Measurements from ENCODE around the gene NOD2. TPM values are rescaled to one million over a fixed set of nuclear protein-coding genes. Genes with fewer than 3 reads are reported as not detected.

NOD2 gene
- total RNA-seq, 1 experiment from 2014 or later, result 0.70 TPM

- H3K36me3 ChIP-seq (ENCODE audit: low read depth), result no peaks in the 10 kb centered on the region
- intact Hi-C loops (cut with micrococcal nuclease; ENCODE audit: unreplicated experiment), result no loop called here
- no peaks in the 10 kb centered on the region; the same call in 1 of the 2 replicates for H3K9me3 ChIP-seq (ENCODE audit: insufficient read depth, low read depth)
- H3K79me2 ChIP-seq (ENCODE audit: low read depth), result no peaks in the 10 kb centered on the region
- no peak overlapping the region for H3K27ac ChIP-seq
- no peak overlapping the region for H3K4me2 ChIP-seq
- no peak overlapping the region for H3K4me3 ChIP-seq
- no peaks in the 10 kb centered on the region for H4K20me1 ChIP-seq (ENCODE audit: insufficient read depth)
- TF ChIP-seq CTCF (conservative IDR thresholded peaks at IDR 0.05), result no peak
- TF ChIP-seq EZH2 (IDR thresholded peaks at IDR 0.05; ENCODE audit: low read depth), result no peak
- H3K27me3 ChIP-seq (ENCODE audit: insufficient read depth, low read depth), result no peaks in the 10 kb centered on the region
- ChIA-PET POLR2A (ENCODE audit: unreplicated experiment) (no interaction called here), CTCF (no interaction called here)
- H3K4me1 ChIP-seq (replicated peaks; ENCODE audit: insufficient read depth), result no peaks in the 10 kb centered on the region
- no peak for DNase-seq
- no peak overlapping the region for H2AFZ ChIP-seq
- no peaks in the 10 kb centered on the region for H3F3A ChIP-seq (ENCODE audit: insufficient read depth, low read depth)
- no peaks in the 10 kb centered on the region for H3K9me2 ChIP-seq (ENCODE audit: insufficient read depth)
- BruUV-seq (replicated peaks), result no TSS peak
These were observed 69.8 kb downstream of the NOD2 start for GRCh38 chr16:50763211-50763610.

GRCh38 chr16:50765260-50765659, 71.9 kb downstream of the NOD2 start:
- Histone ChIP-seq H4K20me1 (ENCODE audit: insufficient read depth) (no peaks in the 10 kb centered on the region), H3K27ac (no peak overlapping the region), H3K4me3 (no peak overlapping the region), H3K36me3 (ENCODE audit: low read depth) (no peaks in the 10 kb centered on the region), H3K9me3 (ENCODE audit: insufficient read depth, low read depth) (no peaks in the 10 kb centered on the region; the same call in 1 of the 2 replicates), H3K9me2 (ENCODE audit: insufficient read depth) (no peaks in the 10 kb centered on the region), H3K4me2 (no peak overlapping the region), H3K79me2 (ENCODE audit: low read depth) (no peaks in the 10 kb centered on the region), H3F3A (ENCODE audit: insufficient read depth, low read depth) (no peaks in the 10 kb centered on the region), H3K4me1 (replicated peaks; ENCODE audit: insufficient read depth) (no peaks in the 10 kb centered on the region), H2AFZ (no peak overlapping the region), H3K27me3 (ENCODE audit: insufficient read depth, low read depth) (no peaks in the 10 kb centered on the region)
- intact Hi-C loops (cut with micrococcal nuclease; ENCODE audit: unreplicated experiment), result no loop called here
- TF ChIP-seq CTCF (conservative IDR thresholded peaks at IDR 0.05), result no peak
- no peak for TF ChIP-seq EZH2 (IDR thresholded peaks at IDR 0.05; ENCODE audit: low read depth)
- CTCF ChIA-PET, result no interaction called here
- BruUV-seq (replicated peaks), result no TSS peak
- DNase-seq, result no peak
- POLR2A ChIA-PET (ENCODE audit: unreplicated experiment), result no interaction called here

- Histone ChIP-seq H3K79me2 (ENCODE audit: low read depth) (no peaks in the 10 kb centered on the region), H4K20me1 (ENCODE audit: insufficient read depth) (no peaks in the 10 kb centered on the region), H3K27me3 (ENCODE audit: insufficient read depth, low read depth) (no peaks in the 10 kb centered on the region), H3K36me3 (ENCODE audit: low read depth) (no peaks in the 10 kb centered on the region), H3K9me3 (ENCODE audit: insufficient read depth, low read depth) (no peaks in the 10 kb centered on the region; the same call in 1 of the 2 replicates), H3K9me2 (ENCODE audit: insufficient read depth) (no peaks in the 10 kb centered on the region), H2AFZ (no peak overlapping the region), H3K4me2 (no peak overlapping the region), H3K4me3 (no peak overlapping the region), H3K27ac (no peak overlapping the region), H3F3A (ENCODE audit: insufficient read depth, low read depth) (no peaks in the 10 kb centered on the region), H3K4me1 (replicated peaks; ENCODE audit: insufficient read depth) (no peaks in the 10 kb centered on the region)
- CTCF ChIA-PET, result no interaction called here
- no TSS peak for BruUV-seq (replicated peaks)
- no peak for DNase-seq
- TF ChIP-seq EZH2 (IDR thresholded peaks at IDR 0.05; ENCODE audit: low read depth) (no peak), CTCF (conservative IDR thresholded peaks at IDR 0.05) (no peak)
- intact Hi-C loops (cut with micrococcal nuclease; ENCODE audit: unreplicated experiment), result no loop called here
- POLR2A ChIA-PET (ENCODE audit: unreplicated experiment), result no interaction called here
These were observed 72.5 kb downstream of the NOD2 start for GRCh38 chr16:50765861-50766260.
